SU-DHL-6 (cell line): ENCODE data around the gene MRTFB.

ENCODE experiments used
- EZH2phosphoT487 ChIP-seq: fragments of 200-600 bp; sonication (generic), shearing (Covaris generic); conservative IDR thresholded peaks from 2 replicates; pipeline ENCODE4 v1.6.1; 2018; ENCODE audit warnings: mild to moderate bottlenecking, antibody characterized with exemption, low read length, moderate library complexity, mixed read lengths
- TF ChIP-seq, protein P1 (sequence below): fragments of 200-600 bp; sonication (generic); IDR thresholded peaks from one replicate; pipeline ENCODE4 v1.5.1; 2017; ENCODE audit warnings: antibody characterized with exemption, mild to moderate bottlenecking, low read length, moderate library complexity; ENCODE audit not compliant: insufficient read depth, poor library complexity, severe bottlenecking

DNA sequence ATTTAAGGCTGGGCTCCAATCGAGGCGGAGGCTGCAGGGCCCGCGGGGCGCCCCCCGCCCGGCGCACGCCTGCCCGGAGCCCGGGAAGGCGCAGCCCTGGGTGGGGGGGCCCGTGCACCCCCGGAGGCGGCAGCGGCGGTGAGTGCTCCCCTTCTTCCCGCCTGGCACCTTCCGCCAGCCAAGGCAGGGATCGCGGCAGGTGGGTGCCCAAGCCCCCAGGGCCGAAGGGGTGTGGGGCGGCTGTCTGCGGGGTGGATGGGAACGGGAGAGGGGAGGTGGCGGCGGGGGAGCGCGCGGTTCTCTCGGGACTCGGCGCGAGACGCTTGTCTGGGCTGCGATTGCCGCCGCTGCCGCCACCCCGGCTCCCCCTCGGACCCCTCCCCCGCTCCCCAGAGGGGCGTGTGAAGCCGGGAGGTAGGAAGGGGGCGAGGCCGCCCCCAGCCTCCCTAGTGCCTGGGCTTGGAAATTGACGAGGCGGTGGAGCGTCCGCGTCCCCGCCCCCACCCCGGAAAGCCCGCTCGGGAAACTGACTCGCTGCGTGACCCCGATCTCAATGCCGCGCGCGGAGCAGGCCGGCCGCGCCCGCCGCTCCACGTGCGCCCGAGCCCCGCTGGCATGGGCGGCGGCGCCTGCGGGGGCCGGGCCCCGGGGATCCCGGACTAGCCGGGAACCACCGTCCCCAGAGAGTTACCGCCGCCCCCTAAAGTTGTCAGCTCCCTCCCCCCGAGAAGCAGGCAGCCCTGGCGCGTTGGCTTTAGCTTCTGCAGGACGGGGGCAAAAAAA, 231.5 kb downstream of the MRTFB start:
- no peak for TF ChIP-seq EZH2phosphoT487
- TF ChIP-seq, protein P1, sequence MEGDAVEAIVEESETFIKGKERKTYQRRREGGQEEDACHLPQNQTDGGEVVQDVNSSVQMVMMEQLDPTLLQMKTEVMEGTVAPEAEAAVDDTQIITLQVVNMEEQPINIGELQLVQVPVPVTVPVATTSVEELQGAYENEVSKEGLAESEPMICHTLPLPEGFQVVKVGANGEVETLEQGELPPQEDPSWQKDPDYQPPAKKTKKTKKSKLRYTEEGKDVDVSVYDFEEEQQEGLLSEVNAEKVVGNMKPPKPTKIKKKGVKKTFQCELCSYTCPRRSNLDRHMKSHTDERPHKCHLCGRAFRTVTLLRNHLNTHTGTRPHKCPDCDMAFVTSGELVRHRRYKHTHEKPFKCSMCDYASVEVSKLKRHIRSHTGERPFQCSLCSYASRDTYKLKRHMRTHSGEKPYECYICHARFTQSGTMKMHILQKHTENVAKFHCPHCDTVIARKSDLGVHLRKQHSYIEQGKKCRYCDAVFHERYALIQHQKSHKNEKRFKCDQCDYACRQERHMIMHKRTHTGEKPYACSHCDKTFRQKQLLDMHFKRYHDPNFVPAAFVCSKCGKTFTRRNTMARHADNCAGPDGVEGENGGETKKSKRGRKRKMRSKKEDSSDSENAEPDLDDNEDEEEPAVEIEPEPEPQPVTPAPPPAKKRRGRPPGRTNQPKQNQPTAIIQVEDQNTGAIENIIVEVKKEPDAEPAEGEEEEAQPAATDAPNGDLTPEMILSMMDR = no peak
